GM18498 (cell line): ENCODE results near the gene MYCL.
"Not testable (repeated sequence)": the region's sequence is repeated elsewhere in the genome, so short reads cannot be mapped to it uniquely, and the experiment has no call there.

Experiments
- ATAC-seq: cut with Tn5 transposase; IDR thresholded peaks from one replicate; pipeline ENCODE4 v1.9.1; 2021; ENCODE audit warnings: mild to moderate bottlenecking, moderate library complexity; ENCODE audit not compliant: unreplicated experiment

MYCL gene

DNA sequence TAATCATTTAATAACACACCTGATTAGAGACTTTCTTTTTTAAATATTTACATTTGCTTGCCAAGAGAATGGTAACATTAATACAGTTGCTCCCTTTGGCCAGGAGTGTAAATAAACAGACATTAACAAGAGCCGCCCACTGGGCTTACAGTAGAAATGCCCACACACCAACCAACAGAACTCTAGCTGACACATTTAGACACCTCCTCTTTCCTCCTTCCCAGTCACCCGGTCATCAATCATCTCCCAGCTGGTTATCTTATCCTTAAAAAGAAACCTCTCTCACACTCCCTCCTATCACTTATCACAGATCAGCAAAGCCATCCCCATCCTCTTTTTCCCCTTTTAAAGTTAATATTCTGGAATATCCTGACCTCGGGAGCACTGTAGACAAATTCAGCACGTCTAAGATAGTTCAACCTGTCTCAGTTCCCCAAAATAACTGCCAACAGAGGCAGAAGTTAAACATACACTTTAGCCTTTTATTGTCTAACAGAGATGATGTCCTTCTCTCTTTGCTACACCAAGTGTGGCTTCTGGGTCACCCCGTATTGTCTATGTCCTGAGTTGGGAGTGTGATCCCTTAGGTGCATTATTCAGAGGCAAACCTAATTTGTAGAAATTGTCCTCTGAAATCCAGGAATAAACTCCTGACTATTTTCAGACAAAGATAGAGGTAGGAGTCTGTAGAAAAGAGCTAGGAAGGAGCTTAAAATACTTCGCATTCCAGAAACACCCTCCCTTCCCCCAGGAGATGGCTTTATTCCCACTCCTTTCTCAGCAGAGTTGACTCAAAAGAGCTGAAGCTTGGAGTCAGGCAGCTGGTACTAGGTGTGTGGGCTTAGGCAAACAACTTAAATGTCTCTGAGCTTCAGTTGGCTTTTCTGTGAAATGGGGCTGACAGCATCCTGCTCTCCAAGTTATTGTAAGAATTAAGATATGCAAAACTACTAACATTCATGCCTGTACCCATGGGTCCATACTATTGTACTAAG is 8.8 kb downstream of the MYCL start:
- no peak for ATAC-seq

DNA sequence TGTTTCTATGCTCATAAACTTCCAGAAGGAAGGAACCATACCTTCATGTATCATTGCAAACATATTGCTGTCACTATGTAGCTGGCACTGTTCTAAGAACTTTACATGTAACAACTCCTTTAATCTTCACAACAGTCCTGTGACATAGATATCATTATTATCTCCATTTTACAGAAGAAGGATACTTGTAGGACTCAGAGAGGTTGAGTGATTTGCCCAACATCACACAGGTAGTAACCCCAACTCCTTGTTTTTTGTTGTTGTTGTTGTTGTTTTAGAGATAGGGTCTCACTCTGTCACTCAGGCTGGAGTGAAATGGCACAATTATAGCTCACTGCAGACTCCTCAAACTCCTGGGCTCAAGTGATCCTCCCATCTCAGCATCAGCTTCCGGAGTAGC is 10.8 kb downstream of the MYCL start:
- no peak for ATAC-seq

DNA sequence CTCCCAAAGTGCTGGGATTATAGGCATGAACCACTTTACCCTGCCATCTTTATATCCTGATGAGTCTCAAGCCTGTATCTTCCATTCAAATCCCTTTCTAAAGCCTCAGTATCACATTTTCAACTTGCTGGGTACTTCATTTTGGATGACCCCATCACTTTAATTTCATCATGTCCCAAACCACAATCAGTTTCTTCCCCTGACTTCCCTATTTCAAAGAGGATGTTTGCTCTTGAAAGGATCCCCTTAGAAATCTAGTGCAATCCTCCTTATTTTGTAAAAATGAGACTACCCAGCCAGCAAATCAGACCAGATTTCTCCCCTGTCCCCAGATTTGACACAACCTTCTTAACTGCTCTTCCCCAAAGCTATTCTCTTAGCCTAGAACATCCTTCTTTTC is 11.4 kb downstream of the MYCL start:
- ATAC-seq = no peak

DNA sequence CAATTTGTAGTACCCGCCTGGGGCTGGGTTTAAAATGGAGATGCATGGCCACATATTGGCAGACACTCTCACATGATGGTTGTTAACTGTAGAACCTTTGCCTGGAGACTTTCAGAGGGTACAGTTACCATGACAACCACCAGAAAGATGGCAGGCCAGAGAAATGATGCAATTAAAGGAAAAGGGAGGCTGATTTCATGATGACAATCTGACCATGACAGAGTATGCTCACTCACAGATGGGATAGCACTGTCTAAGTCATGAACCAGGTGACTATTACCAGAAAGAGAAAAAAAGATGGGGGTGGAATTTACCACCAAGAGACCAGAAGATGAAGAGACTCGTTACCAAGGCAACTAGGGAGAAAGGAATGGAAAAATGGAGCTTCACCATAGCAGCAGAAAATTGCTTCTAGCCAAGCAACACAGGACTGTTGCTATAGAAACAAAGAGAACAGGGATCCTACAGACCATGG is 14.9 kb downstream of the MYCL start:
- no peak for ATAC-seq

DNA sequence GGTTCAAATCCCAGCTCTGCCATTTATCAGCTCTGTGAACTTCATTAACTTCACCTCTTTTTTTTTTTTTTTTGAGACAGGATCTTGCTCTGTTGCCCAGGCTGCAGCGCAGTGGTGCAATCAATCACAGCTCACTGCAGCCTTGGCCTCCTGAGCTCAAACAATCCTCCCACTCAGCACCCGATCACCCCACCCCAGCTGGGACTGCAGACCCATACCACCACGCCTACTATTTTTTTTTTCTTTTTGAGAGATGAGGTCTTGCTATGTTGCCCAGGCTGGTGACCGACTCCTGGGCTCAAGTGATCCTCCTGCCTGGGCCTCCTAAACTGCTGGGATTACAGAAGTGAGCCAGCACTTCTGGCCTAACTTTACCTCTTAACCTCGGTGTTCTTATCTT is 16.2 kb downstream of the MYCL start:
- no peak for ATAC-seq

DNA sequence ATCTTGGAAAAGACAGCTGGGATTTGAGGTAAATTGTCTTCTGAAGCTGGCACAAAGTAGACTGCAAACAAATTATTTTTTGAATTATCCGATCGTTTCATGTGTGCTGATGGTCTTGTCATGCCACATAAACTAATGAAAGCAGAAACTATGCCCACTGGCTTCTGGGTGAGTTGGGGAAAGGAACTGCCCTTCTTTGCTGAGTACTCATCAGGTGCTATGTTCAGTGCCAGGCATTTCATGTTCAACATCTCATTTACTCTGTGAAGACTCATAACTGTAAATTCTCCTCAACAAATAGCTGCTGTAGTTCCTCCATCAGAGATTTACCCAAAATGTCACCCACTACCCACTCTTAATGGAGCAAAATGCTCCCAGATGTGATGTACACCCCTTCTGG is 19.6 kb downstream of the MYCL start:
- ATAC-seq = no peak

DNA sequence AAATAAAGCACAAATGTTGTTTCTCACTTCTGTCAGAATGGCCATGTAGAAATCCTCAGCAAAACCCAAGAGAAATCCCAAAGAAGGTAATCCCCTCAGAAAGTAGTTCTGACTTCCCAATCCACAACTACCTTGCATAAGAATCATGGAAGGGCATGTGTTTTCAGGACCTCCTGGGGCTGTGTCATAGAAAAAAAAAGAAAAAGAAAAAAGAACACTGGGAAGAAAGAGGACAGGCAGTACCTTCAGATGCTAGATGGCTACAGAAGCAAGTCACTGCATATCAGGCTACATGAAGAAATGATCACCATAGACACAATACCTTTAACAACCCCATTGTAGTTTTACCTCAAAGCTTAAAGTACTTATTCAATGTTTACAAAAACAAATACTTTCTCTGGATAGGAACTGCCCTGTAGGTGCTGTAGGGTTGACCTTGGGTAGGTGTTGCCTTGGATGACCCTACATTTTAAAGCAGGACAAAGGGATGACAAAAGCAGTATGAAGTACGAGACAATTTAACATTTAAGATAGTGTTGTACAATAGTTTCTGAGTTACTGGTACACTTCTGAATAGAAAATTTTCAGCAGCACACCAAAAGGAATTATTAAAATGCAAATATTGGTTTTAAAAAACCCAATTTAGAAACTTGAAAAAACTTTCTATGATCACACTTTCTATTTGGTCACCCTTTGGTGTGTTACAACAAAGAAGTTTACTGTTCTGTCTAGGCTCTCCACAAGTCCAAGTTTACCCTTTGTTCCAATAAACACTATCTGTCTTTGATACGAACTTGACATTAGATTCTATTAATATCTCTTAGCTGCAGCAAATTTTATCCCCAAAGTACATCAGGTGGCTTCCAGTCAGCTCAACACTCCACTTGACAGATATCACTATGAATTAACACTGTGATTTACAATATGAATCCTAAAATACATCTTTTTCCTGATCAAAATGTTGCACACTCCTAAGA is 23.4 kb downstream of the MYCL start:
- no peak for ATAC-seq

DNA sequence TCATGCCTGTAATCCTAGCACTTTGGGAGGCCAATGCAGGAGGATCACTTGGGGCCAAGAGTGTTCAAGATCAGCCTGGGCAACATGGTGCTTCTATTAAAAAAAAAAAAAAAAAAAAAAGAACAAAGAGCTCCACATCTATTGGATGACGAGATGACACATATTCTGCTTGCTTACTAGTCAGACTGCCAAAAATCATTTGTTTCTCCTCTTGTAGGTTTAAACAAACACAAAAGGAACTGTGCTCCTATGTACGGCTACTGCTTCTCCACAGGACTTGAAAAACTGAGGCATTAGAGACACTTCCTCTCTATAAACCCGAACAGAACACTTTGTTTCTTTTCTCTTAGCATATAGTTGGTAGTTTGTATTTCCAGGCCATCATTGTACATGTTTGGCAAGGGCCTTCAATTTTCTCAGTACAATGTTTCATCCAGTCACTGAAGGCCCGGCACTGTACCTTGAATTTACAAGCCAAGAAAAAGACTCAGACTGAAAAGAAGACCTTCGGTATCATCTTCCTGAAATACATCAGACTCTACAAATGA is 24.4 kb downstream of the MYCL start:
- ATAC-seq = no peak

DNA sequence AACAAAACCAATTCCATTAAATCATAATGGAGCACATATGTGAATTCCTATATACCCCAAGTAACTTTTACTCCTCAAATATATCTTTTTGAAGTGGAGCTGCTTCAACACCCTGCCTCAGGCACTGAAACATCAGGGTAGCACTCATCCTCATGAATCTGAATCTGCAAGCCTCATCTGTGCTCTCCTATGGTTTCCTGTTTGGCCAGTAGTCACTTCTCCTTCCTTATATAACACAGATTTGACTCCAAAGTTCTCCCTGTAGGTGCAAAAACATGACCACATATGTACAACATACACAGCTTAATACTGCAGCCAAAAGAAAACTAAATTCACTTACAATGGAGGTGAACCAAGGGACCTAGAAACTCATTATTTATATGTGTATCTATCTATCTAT is 25.6 kb downstream of the MYCL start:
- ATAC-seq = no peak

DNA sequence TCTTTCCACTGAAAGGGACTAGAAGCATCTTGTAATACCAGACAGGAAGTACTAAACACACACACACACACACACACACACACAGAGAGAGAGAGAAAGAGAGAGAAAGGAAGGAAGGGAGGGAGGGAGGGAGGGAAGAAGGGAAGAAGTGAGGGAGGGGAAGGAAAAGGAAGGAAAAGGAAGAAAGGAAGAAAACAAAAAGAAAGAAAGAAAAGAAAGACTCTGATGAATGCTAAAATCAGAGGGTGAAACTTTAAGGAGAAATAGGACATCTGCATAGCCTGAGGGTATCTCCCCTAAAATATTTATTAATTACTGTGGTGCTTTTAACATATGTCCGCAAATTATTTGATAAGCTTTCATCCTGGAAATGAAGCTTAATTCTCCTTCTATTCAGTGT is 29.0 kb downstream of the MYCL start:
- no peak for ATAC-seq

DNA sequence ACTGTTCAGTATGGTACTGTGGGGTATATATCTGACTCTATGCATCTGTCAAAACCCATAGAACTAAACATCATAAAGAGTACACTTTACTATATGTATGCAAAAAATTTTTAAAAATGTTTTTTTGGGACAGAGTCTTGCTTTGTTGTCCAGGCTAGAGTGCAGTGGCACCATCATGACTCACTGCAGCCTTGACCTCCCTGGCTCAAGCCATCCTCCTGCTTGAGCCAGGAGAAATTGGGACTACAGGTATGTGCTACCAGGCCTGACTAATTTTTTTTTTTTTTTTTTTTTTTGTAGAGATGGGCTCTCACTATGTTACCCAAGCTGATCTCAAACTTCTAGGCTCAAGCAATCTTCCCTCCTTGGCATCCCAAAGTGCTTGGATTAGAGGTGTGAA is 29.9 kb downstream of the MYCL start:
- no peak for ATAC-seq

DNA sequence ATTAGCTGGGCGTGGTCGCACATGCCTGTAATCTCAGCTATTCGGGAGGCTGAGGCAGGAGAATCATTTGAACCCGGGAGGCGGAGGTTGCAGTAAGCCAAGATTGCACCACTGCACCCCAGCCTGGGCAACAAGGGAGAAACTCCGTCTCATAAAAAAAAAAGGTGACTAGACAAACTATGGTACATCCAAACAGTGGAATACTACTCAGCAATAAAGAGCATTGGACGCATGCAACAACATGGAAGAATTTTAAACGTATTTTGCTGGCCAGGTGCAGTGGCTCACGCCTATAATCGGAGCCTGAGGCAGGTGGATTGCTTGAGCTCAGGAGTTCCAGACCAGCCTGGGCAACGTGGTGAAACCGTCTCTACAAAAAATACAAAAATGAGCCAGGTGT is 30.7 kb downstream of the MYCL start:
- ATAC-seq = not testable (repeated sequence)

DNA sequence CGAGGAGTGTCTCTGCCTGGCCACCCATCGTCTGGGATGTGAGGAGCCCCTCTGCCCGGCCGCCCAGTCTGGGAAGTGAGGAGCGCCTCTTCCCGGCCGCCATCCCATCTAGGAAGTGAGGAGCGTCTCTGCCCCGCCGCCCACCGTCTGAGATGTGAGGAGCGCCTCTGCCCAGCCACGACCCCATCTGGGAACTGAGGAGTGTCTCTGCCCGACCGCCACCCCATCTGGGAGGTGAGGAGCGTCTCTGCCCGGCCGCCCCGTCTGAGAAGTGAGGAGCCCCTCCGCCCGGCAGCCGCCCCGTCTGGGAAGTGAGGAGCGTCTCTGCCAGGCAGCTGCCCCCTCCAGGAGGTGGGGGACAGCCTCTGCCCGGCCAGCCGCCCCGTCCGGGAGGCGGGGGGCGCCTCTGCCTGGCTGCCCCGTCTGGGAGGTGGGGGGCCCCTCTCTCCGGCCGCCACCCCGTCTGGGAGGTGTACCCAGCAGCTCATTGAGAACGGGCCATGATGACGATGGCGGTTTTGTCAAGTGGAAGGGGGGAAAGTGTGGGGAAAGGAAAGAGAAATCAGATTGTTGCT is 32.1 kb downstream of the MYCL start:
- ATAC-seq = not testable (repeated sequence)

DNA sequence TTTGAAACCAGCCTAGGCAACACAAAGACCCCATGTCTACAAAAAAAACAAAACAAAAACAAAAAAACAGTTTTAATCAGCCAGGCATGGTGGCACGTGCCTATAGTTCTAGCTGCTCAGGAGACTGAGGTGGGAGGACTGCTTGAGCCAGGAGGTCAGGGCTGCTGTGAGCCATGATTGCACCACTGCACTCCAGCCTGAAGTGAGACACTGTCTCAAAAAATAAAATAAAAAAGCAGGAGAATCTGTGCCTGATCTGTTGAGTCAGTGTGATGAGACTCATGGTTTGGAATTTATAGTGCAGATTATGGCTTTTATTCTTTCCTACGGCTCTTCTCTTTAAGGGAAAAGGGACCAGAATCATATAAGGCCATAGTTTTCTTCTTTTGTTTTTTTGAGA is 35.0 kb downstream of the MYCL start:
- ATAC-seq = no peak

DNA sequence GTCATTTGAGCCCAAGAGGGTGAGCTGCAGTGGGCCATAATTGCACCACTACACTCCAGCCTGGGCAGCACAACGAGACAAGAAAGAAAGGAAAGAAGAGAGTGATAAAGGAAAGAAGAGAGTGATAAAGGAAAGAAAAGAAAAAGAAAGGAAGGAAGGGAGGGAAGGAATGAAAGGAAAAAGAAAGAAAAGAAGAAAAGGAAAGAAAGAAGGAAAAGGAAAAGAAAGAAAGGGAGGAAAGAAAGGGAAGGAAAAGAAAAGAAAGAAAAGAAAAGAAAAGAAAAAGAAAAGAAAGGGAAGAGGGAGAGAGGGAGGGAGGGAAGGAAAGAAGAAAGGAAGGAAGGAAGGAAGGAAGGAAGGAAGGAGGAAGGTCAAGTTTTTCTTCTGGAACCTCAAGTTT is 36.0 kb downstream of the MYCL start:
- ATAC-seq = no peak

DNA sequence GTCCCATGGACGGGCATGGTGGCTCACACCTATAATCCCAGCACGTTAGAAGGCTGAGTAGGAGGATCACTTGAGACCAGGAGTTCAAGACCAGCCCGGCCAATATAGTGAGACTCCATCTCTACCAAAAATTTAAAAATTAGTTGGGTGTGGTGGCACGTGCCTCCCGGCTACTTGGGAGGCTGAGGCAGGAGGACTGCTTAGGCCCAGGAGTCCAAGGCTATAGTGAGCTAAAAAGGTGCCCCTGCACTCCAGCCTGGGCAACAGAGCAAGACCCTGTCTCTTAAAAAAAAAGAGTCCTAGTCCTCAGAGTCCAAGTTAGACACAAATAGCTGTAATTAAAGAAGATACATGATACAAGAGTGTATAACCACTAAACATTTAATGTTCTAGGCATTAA is 38.5 kb downstream of the MYCL start:
- no peak for ATAC-seq

DNA sequence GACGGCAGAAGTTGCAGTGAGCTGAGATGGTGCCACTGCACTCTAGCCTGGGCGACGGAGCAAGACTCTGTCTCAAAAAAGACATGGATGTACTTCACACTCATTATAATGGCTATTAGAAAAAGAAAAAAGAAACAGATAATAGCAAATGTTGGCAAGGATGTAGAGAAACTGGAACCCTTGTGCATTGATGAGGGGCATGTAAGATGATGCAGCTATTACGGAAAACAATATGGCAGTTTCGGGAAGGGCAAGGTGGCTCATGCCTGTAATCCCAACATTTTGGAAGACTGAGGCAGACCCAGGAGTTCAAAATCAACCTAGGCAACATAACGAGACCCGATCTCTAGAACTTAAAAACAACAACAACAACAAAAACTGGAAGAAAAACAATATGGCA is 40.7 kb downstream of the MYCL start:
- ATAC-seq = no peak

DNA sequence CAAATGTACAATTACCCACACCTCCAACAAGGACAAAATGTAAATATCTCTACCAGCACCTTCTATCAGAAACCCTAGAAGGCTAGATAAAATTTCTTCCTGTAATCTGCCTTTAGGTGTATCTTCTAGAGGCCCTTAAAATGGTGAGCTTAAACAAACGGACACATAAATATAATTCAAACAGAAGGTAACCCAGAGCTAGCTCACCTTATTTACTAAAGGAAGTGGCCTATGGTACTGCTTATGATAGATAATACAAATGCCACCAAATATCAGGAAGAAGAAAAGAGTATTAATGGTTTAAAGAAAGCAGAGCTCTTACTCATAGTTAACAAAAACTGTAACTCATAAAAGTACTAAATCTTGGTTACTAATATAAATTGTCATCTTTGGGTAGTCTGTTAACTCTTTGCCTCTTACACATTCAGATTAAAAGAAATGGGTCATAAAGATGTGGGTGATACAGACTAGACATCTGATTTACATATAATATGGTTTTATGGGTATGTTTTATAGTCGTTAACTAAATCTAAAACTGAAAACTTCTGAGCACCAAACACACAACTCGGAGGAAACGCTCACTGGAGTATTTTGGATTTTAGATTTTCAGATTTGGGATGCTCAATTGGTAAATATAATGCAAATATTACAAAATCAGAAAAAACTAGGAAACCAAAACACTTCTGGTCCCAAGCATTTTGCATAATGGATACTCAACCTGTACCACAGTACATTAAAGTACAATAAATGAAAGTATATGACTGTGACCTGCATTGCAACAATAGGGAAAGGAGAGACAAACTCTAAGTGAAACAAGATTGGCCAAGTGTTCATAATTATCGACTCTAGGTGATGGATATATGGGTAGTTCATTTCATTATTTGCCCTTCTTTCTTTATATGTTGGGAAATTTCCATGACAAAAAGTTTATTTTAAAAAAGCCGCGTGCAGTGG is 41.6 kb downstream of the MYCL start:
- no peak for ATAC-seq

DNA sequence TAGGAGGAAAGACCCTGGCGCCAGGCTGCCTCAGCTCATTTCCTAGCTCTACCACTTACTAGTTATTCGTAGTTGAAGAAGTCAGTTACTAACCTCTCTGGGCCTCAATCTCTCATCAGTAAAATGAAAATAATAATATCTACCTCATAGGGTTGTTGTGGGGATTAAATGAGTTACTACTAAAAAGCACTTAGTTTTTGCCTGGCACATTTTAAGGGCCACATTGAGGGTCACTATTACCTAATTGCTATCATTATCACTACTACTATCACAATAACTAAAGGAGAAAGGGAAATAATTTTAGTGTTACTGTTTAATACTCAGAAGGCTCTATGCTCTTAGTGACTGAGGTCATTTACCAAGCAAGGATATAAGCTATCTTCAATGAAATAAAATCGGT is 43.4 kb downstream of the MYCL start:
- no peak for ATAC-seq
